HG02571 (cell line): ENCODE measurements around the gene FBP1.

ENCODE experiments used
- ATAC-seq: cut with Tn5 transposase; IDR thresholded peaks from one replicate; pipeline ENCODE4 v1.9.1; 2021; ENCODE audit warnings: mild to moderate bottlenecking, moderate library complexity; ENCODE audit not compliant: unreplicated experiment

The FBP1 gene

DNA sequence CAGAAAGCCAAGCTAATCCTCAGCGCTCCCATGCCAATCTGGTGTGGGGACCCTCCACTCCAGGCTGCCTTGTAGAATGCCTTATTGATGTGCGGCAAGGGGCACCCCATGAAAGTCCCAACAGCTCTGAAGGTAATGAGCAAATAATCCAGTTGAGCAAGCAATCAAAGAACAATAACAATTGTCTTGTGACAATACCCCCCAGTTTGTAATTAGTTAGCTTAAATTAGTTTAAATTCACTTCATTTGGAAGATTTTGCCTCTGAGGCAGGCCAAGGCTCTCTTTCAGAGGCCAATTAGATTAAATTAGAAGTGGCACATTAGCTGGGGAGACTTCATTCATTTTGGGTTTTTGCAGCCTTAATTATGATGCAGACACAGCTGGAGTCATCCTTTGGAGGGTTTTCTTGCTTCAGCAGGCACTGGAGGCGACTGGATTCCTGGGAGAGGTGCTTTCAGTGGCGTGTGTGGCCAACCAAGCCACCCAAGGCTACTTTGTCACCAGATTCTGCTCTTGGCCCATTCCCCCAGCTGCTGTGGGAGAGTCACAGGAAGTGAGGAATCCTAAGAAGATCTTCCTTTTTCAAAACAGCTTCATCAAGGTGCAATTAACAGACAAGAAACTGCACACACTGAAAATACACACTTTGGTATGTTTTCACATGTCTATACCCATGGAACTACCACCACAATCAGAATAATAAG is 17.9 kb upstream of the FBP1 start:
- ATAC-seq, result no peak

DNA sequence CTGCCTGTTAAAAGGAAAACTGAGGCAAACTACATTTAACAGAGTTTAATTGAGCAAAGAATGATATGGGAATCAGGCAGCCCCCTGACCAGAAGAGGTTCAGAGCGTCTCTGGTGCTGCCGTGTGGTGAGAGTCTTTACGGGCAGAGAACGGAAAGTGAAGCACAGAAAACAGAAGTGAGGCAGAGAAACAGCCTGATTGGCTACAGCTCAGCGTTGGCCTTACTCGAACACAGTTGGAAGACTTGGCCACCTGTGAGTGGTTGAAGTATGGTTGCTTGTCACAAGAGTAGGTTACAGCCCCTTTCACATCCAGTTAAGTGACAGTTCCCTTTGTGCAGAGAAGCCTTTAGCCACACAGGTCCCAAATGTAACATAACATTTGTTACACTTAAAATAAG is 16.9 kb upstream of the FBP1 start:
- ATAC-seq, result peak; percentile 99

DNA sequence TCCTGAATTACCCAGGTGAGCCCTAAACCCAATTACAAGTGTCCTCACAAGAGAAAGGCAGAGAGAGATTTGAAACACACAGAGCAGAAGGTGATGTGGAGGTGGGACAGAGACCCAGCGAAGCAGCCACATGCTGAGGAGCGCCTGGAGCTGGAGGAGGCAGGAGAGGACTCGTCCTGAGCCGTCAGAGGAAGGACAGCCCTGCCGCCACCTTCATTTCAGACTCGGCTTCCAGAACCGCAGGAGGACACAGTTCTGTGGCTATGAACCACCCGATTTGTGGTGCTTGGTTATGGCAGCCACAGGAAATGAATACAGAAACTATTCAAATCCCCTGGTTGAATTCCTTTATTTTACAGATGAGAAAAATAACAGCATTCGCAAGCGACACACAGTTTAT is 16.4 kb upstream of the FBP1 start:
- peak; percentile 13 for ATAC-seq

DNA sequence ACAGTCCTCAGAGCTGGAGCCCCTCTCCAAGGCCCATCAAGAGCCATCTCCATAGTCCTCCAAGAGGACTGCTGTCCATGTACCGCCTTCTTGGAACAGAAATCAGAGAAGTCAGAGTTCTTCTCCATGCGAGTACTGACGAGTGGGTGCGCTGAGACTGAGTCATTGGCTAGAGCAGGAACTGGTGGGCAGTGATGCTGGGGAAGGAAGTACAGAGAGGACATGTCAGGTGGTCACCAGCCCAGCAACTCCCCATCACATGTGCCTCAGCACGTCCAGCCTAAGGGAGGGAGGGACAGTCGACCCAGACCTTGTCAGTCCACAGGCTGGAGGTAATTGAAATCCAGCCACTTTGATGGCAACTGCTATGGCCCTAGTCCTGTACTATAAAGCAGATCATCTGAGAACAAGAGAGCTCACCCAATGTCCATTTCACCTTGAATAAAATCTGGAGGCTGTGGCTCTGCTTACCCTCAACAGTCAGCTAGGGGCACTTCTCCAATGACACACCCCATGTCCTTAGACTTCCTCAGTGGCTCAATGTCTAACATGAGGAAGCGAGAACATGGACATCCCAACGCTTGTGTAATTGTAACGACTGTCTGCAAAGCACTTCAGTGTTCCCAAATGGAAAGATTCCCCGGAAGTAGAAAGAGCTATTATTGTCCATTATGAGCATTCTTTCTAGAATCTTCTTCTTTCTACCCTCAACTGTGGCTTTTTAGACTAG is 15.0 kb upstream of the FBP1 start:
- no peak for ATAC-seq

DNA sequence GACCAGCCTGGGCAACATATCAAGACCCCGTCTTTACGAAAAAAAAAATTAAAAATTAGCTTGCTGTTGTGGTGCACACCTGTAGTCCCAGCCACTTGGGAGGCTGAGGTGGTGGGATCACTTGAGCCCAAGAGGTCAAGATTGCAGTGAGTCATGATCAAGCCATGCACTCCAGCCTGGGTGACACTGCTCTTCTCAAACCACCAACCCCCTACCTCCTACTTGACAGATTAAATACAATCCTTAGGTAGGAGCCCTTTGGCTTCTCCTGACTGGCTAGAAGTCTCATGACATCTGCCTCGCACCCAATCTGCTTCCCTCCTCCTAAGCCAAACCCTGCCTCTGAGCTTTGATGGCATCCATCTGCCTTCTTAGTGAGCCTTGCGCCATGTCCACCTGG is 11.6 kb upstream of the FBP1 start:
- no peak for ATAC-seq

DNA sequence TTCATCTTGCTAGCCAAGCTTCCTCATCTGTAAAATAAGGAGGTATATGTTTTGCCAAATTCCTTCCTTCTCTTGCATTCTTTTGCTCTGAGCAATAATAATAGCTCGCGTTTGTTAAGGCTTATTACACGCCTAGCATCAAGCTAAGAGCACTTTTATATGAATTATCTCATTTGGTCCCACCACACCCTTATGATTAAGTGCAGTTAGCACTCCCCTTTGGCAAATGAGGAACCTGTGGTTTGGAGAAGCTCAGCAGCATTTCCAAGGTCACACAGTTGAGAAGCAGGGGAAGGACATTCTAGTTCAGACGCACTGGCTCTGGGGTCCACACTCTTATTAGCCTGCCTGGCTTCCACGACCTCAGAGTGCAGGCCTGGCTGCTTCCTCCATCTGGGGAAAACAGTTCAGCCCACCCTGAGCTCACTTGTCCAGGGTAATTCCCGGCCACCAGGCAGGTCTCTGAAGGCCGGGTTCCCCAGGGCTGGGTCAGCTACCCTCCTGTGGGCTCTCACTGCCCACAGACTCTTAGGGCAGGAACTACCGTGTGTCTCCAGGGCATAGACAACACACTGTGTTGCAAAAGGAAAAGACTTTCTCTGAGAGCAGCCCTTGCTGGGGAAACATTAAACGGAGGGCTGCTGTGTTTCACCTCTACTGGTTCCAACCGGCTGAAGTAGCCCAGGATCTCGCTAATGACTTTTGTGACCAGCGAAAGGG is 9.9 kb upstream of the FBP1 start:
- ATAC-seq, result no peak

DNA sequence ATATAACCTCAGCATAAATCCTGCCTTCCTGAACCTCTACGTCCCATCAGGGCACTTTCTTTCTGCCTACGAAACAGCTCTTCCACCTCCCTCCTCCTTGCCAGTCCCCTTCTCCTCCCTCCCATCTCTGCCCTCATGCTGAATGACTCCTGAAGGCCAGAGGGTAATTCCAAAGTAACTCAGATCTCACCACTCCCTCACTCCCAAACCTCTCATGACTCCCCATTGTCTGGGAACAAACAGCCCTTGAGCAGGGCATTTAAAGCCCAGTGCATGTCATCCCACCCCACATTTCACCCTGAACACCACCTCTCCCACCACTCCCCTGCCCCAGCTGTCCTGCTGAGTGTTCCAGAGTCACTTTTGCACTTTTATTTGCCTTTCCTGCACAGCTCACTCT is 8.9 kb upstream of the FBP1 start:
- no peak for ATAC-seq

DNA sequence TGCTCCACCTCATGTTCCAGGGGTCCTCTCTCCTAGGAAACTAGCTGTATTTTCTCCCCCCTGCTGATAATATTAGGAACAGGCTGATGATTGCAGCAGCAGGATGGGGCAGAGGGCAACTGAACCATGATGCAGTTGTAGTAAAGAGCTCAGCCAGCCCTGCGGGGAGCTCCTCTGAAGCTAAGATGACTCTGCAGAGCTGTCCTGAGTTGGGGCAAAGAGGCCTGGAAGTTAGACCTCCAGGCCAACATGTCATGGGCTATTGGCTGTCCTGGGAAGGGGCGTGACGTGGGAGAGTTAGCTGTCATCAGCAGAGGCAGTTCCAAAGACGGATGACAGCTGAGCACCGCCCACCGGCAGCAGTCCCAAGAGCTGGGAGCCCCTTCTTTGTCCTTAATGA is 6.6 kb upstream of the FBP1 start:
- no peak for ATAC-seq

DNA sequence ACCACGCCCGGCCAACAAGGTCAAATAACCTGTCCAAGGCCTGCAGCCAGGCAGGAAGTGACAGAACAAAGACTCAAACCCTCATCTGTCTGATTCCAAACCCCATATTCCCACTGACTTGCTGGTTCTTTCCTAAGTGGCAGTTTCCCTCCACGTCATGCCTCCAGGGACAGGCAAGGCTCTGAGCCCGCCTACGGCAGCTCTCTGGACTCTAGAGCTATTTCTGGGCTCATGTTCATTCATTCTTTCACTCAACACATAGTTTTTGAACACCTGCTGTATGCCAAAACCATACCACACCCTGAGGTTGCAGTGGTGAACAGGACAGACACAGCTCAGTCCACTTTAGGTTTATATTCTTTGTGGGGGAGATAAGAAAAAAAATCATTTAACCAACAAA is 5.2 kb upstream of the FBP1 start:
- no peak for ATAC-seq

DNA sequence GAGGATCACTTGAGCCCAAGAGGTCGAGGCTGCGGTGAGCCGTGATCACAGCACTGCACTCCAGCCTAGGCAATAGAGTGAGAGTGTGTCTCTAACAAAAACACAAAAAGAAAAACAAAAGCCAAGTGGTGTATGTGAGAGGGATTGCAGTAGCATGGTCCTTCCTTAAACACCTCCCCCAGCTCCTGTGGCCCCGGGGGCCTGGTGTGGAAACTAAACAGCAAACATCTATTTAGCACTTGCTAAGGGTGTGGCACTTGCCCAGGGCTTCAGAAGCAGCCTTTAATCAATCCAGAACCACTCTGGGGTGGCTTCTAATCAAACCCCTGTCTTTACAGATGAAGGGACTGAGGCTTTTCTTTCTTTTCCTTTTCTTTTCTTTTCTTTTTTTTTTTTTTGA is 4.4 kb upstream of the FBP1 start:
- no peak for ATAC-seq

DNA sequence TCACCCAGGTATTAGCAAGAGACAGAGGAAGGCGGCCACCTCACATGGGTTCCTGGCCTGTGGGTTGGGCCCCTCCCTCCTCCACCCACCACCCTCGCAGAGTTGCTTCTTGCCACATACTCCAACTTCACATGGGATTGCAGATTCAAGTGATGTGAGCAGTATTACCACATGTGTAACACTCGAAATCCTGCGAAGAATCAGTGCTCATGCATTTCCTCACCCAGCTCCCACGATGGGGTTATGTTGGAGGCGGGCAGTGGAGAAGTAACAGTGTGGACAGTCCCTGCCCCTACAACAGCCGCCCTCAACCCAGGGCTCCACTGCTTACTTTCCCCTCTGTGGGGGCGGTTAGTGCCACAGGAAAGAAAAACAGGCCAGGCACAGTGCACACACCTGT is 3.9 kb upstream of the FBP1 start:
- ATAC-seq, result no peak

DNA sequence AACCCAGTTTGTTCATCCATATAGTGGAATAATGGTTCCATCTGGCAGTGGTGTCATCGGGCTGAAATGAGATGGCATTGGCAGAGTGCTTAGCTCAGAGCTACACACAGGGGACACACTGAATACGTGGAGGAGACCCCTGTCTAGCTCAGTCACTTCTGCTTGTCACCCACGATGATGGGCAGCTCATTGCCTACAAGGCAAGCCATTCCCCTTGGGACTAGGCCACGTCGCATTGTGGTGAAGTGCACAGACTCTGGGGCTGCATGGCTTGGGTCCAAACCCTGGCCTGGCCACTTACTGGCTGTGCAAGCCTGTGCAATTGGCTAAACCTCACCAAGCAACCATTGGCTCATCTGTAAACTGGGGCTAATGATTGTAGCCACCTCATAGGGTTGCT is 3.2 kb upstream of the FBP1 start:
- no peak for ATAC-seq

DNA sequence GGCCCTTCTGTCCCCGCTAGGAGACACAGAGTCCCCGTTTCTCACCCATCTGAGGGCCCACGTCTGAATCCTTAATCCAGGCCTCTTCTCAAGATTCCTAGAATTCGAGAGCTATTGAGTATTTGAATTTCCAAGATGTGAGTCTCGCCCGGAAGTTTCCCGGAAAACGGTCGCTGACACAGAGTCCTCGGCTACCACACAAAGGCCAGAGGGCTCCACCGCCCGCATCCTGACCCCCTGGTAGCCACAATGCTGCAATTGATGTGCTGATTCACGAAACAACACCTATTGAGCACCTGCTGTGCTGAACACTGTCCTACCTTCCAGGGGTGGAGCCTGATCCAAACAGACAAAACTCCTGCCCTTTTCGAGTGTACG is 670 bp upstream of the FBP1 start:
- ATAC-seq, result no peak

DNA sequence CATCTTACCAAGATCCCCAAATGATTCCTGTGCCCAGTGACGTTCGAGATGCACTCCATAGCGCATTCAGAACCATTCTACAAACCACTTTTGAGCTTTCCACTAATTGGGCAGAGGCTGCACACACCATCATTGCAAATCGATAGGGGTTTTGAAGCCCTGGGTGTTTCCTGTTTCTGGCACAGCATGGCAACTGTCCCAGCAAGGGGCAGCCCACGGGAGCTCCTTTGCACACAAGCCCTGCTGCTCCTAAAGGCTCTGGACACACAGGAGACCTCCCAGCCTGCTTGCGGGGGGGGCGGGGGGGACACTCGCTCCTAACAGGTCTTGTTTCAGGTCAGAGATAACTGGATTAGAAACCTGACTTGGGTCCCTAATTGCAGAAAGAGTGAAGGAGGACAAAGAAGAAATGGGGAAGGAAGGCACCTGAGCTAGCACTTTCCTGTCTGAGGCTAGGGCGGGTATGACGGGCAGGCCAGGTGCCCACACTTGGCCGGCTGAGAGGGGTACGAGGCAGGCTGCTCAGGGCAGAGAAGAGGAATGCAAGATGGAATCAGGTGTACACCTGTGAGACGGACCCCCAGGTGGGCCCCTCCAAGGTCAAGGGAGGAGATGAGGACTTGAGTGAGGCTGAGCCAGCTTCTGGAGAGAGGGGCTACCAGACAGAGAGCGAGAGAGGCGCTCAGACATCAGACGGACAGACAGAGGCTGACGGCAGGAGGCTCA is 820 bp downstream of the FBP1 start:
- ATAC-seq, result no peak

DNA sequence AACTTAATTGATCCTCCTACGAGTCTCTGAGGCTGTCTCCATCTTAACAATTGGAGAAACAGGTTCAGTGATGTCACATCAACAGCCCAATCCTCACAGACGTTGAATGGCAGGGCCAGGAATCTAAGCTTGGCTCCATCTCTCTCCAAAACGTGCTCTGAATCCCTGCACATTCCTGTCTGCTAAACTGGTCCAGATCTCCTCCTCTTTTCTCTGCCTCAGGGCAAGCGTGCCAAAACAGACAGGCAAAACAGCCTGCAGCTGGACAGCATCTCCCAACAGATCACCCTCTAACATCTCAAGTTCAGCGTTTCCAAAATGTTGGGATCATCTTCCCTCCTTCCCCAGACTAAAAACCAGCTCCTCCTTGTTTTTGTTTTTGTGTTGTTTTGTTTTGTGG is 6.6 kb downstream of the FBP1 start:
- ATAC-seq, result no peak

DNA sequence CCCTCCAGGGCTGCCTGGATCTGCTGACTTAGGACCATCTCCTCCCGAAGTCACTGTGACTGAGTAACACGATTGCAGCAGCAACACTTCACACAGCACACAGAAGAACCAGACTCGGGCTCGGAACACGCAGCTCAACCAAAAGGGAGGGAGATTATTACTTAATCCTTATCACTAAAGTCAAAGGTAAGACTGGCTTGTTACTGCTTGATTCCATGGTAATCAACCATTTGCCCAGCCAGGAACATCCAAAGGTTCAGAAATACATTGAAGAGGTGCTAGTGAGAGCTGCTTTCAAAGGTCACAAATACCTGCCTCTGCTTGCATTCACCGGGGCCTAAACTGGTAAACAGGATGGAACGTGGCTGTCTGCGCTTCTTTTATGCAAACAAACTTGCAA is 7.7 kb downstream of the FBP1 start:
- ATAC-seq, result no peak

DNA sequence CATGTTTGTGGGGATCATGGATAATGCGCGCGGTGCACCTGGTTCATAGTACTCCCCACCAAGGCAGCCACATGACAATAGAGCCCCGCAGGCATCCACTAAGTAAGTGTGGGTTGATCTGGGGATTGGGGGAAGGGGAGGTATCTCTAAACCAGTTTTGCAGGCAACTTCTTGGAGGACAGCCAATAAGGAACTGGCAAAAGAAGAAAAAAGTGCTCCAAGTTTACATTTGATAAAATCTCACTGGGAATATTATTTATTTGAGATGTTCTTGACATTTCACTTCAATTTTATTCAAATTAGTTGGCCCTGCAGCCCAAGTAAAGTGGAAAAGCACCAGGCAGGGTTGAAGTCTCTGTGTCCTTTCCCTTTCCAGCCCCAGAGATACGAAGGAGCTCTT is 8.5 kb downstream of the FBP1 start:
- no peak for ATAC-seq

DNA sequence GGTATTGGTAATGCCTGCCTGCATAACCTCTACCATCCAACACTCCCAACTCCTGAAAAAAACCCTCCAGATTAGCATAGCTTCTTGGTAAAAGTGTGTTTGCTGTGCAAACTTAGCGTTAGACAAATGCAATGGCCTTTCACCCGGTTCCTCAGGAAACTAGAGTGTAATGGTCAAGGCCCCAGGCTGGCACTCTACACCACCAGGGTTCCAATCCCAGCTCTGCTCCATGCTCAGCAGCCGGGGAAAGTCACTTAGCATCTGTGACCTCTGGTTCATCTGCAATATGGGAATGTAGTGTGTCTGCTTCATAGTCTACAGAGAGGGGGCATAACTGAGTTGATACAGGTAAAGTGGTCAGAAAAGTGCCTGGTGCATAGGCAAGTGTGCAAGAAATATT is 9.0 kb downstream of the FBP1 start:
- ATAC-seq, result no peak

DNA sequence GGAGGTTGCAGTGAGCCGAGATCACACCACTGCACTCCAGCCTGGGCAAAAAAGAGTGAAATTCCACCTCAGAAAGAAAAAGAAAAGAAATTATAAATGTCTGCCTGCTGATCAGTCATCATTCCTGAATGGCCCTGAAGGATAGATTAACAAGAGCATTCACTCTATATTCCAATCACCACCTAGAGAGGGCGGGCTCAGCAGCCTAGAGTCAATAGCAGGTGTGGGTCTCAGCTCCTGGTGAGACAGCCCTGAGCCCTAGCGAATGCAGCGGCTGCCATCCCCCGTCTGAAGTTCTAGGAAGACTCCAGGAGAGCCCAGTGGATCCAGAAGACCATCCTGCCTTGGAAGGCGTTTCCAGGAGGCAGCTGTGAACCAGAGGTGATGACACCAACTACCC is 12.0 kb downstream of the FBP1 start:
- ATAC-seq, result no peak

DNA sequence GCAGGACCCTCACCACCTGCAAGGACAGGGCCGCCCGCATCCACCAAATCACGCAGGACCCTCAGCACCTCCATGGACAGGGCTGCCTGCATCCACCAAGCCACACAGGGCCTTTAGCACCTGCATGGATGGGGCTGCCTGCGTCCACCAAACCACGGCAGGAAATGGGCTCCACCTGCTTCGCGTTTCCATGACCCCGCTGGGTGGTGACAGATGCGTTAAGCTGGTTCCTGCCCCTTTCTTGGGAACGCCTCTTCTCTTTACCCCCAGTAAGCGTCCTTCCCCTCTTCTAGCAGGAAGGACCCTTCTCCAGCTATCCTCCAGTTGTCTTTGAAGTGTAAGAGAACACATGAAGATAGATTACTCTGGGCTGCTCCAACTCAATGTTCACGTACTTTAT is 13.5 kb downstream of the FBP1 start:
- ATAC-seq, result no peak

DNA sequence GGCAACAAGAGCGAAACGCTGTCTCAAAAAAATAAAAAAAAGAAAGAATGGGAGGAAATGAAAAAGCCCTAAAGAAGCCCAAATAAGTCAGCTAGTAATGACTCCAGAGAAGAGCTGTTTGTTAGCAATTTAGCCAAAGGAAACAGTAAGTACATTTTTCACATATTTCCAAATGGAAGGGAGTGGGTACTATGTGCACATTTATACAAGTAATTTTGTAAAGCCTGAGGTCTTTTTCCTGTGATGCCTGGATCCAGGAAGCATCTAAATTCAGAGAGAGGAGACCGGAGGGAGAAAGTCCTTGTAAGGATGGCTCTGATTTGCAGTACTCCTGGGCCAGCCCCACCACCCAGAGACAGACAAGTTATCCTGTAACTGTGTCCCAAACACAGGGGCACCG is 14.7 kb downstream of the FBP1 start:
- ATAC-seq, result no peak

DNA sequence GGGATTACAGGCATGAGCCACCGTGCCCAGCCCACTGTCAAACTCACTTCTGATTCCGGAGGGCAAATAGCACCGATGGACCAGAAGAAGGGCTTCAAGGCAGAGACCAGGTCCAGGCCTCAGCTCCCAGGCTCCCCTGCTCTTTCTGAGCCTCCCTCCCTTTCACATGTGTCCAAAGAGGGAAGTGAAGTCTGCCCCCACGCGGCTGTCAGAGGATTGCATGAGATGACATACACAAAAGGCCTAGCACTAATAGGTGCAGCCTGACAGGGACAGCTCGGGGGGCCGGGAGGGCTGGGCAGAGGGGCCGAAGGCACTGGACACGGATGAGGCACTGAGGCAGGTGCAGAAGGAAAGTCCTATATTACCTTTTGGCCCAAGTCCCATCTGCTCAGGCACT is 16.1 kb downstream of the FBP1 start:
- ATAC-seq, result no peak
